K562 (cell line): ENCODE data around the gene RNF43. TPM values are rescaled to one million over a fixed set of nuclear protein-coding genes. Genes with fewer than 3 reads are reported as not detected.
A peak's percentile ranks its signal among the peaks of the same experiment; 100 is the strongest.

Source experiments
- ETV1 ChIP-seq: fragments of 450-650 bp; conservative IDR thresholded peaks from 2 replicates; pipeline ENCODE4 v1.6.1; 2016; ENCODE audit warnings: missing genetic modification characterization, control low read depth, low read depth, missing compliant biosample characterization
- FOXJ2 ChIP-seq: fragments of 200-800 bp; sonication (Bioruptor generic); IDR thresholded peaks from 2 replicates; pipeline ENCODE4 v1.6.1; 2016; ENCODE audit warnings: missing genetic modification characterization, missing compliant biosample characterization
- KHSRP ChIP-seq: fragments of 450-650 bp; IDR thresholded peaks from 2 replicates; pipeline ENCODE4 v1.6.1; 2017
- MAZ ChIP-seq, 2 experiments: fragments of 450-650 bp in 1 of 2; sonication (generic) in 1 of 2; formaldehyde crosslinking; IDR thresholded peaks in 1 of 2; conservative IDR thresholded peaks in 1 of 2; 2 replicates each; pipeline versions ENCODE4 v1.4.0 to v1.5.0; 2020; ENCODE audit warnings: mild to moderate bottlenecking in 1 of 2, missing genetic modification reagents in 1 of 2
- MBD2 ChIP-seq: sonication (generic); IDR thresholded peaks from 2 replicates; pipeline ENCODE4 v1.6.1; 2016; ENCODE audit warnings: low read depth, borderline replicate concordance
- NCOR1 ChIP-seq: fragments of 450-650 bp; IDR thresholded peaks from 2 replicates; pipeline ENCODE4 v1.6.1; 2016; ENCODE audit warnings: mild to moderate bottlenecking, moderate library complexity
- PHF21A ChIP-seq: fragments of 450-650 bp; IDR thresholded peaks from 2 replicates; pipeline ENCODE4 v1.6.1; 2017; ENCODE audit warnings: low read depth, borderline replicate concordance
- SMC3 ChIP-seq: conservative IDR thresholded peaks from 2 replicates; pipeline ENCODE4 v1.6.1; 2011; ENCODE audit warnings: low read depth, low read length, improper control_type of control experiment; ENCODE audit not compliant: insufficient read depth
- TBP ChIP-seq: optimal IDR thresholded peaks from 2 replicates; pipeline ENCODE3; 2011; ENCODE audit warnings: low read depth, low read length, improper control_type of control experiment
- ZNF133 ChIP-seq: fragments of 250-450 bp; sonication (Bioruptor Pico); IDR thresholded peaks from 2 replicates; pipeline ENCODE4 v1.4.0; 2020; ENCODE audit warnings: mild to moderate bottlenecking
- ZNF561 ChIP-seq: fragments of 450-650 bp; formaldehyde crosslinking; conservative IDR thresholded peaks from 2 replicates; pipeline ENCODE4 v1.4.0; 2020; ENCODE audit warnings: mild to moderate bottlenecking, moderate library complexity
- polyA plus RNA-seq, 8 experiments: library from polyadenylated mRNA; depleted of rRNA in 4 of 8; stranded (reverse) in 5 of 8; unstranded in 3 of 8; fragments of >200 nt; fragmentation: Nextera tagmentation in 2 of 8; fragmentation: Illumina TruSeq in 1 of 8; extraction: Ambion mirVana in 2 of 8; extraction: Trizol in 1 of 8; gene quantifications; 2 replicates each; pipeline versions ENCODE4 v1.2.1 to v1.2.3, GENCODE V29; 2011 to 2014; ENCODE audit warnings: inconsistent platforms in 1 of 8, missing spikeins in 1 of 8
- total RNA-seq, 7 experiments: library from RNA; depleted of rRNA in 6 of 7; stranded (reverse); fragments of >200 nt in 6 of 7; fragmentation: Illumina TruSeq in 2 of 7; extraction: Trizol in 2 of 7; gene quantifications; 2 replicates each; pipeline versions ENCODE4 v1.2.1 to v1.2.3, GENCODE V29; 2011 to 2021; ENCODE audit warnings: low replicate concordance in 1 of 7
- TF ChIP-seq, protein P1 (sequence below): fragments of 200-400 bp; formaldehyde crosslinking; IDR thresholded peaks from 2 replicates; pipeline ENCODE4 v1.6.1; 2017; ENCODE audit warnings: mild to moderate bottlenecking, low read depth, low read length, moderate library complexity
- TF ChIP-seq, protein P2 (sequence below), 2 experiments: fragments of 450-650 bp in 1 of 2; sonication (generic) in 1 of 2; formaldehyde crosslinking in 1 of 2; IDR thresholded peaks; 2 replicates each; pipeline versions ENCODE4 v1.7.1 to v1.9.0; 2016 to 2022; ENCODE audit warnings: inconsistent platforms in 1 of 2, mild to moderate bottlenecking in 1 of 2, missing genetic modification reagents in 1 of 2
- TF ChIP-seq, protein P3 (sequence below): fragments of 450-650 bp; IDR thresholded peaks from 2 replicates; pipeline ENCODE4 v1.6.1; 2014; ENCODE audit warnings: low read depth, mild to moderate bottlenecking, moderate library complexity, borderline replicate concordance

Gene RNF43
- total and polyA plus RNA-seq, 9 of the 15 experiments (the other 6 are each of a cell fraction or from before 2014, with no cell fraction given), result 0.29 to 2.7 (median 1.4) TPM

DNA sequence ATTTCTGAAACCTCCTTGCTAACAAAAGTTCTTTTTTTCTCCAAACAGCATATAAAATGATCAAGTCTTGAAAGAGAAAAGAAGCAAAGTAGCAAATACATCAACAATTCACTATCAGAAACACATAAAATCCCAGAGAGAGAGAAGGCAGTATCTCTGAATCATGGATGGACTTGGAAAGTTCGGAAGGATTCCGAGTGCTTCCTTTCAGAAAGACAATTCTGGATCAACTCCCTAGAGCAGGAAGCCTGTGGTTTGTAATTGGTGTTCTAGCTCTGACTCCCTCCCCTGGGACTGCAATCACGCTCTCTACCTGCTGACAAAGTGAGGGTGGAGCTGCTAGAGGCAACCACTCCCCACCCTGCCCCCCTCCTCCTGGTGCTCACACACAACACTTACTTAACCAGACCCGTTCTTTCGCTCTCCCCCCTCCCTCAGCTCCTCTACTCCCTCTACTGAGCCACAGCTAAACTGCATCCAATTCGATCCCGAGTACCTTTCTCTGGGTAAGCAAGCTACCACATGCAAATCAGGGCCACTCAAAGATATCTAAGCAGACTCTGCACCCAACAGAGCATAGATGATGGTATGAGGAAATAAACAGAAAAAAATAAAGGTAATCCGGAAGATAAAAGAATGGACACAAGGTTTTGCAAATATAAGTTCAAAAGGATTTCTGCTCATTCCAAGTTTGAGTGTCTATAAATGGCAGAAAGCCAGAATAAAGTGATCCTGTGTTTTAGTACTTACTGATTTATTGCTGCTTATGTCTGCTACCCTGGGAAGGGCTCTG is at the start of gene RNF43 (continued):
- TF ChIP-seq, protein P1, sequence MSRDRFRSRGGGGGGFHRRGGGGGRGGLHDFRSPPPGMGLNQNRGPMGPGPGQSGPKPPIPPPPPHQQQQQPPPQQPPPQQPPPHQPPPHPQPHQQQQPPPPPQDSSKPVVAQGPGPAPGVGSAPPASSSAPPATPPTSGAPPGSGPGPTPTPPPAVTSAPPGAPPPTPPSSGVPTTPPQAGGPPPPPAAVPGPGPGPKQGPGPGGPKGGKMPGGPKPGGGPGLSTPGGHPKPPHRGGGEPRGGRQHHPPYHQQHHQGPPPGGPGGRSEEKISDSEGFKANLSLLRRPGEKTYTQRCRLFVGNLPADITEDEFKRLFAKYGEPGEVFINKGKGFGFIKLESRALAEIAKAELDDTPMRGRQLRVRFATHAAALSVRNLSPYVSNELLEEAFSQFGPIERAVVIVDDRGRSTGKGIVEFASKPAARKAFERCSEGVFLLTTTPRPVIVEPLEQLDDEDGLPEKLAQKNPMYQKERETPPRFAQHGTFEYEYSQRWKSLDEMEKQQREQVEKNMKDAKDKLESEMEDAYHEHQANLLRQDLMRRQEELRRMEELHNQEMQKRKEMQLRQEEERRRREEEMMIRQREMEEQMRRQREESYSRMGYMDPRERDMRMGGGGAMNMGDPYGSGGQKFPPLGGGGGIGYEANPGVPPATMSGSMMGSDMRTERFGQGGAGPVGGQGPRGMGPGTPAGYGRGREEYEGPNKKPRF, result no peak
- TF ChIP-seq ETV1 (tag) (peak; percentile 51; the same call in 1 of the 2 replicates), TBP (peak; percentile 76), SMC3 (peak; percentile 85), ZNF561 (CRISPR knock-in tag) (no peak), FOXJ2 (tag) (peak; percentile 62; the same call in 1 of the 2 replicates), PHF21A (peak; percentile 84; the same call in 1 of the 2 replicates), MAZ (CRISPR knock-in tag; conservative IDR thresholded peaks at IDR 0.05 in 1 of 2, IDR thresholded peaks at IDR 0.05 in 1 of 2) (peak; percentile 96 to 98), ZNF133 (CRISPR knock-in tag) (no peak), NCOR1 (peak; percentile 69), KHSRP (no peak), MBD2 (peak; percentile 56; the same call in 1 of the 2 replicates)
- TF ChIP-seq, protein P2, sequence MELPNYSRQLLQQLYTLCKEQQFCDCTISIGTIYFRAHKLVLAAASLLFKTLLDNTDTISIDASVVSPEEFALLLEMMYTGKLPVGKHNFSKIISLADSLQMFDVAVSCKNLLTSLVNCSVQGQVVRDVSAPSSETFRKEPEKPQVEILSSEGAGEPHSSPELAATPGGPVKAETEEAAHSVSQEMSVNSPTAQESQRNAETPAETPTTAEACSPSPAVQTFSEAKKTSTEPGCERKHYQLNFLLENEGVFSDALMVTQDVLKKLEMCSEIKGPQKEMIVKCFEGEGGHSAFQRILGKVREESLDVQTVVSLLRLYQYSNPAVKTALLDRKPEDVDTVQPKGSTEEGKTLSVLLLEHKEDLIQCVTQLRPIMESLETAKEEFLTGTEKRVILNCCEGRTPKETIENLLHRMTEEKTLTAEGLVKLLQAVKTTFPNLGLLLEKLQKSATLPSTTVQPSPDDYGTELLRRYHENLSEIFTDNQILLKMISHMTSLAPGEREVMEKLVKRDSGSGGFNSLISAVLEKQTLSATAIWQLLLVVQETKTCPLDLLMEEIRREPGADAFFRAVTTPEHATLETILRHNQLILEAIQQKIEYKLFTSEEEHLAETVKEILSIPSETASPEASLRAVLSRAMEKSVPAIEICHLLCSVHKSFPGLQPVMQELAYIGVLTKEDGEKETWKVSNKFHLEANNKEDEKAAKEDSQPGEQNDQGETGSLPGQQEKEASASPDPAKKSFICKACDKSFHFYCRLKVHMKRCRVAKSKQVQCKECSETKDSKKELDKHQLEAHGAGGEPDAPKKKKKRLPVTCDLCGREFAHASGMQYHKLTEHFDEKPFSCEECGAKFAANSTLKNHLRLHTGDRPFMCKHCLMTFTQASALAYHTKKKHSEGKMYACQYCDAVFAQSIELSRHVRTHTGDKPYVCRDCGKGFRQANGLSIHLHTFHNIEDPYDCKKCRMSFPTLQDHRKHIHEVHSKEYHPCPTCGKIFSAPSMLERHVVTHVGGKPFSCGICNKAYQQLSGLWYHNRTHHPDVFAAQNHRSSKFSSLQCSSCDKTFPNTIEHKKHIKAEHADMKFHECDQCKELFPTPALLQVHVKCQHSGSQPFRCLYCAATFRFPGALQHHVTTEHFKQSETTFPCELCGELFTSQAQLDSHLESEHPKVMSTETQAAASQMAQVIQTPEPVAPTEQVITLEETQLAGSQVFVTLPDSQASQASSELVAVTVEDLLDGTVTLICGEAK (IDR thresholded peaks at IDR 0.05), result 0 out of 2 replicates have a peak, but pooled peaks have one; percentile 21
- TF ChIP-seq, protein P2 (CRISPR knock-in tag; IDR thresholded peaks at IDR 0.05), result no peak
- TF ChIP-seq, protein P3, sequence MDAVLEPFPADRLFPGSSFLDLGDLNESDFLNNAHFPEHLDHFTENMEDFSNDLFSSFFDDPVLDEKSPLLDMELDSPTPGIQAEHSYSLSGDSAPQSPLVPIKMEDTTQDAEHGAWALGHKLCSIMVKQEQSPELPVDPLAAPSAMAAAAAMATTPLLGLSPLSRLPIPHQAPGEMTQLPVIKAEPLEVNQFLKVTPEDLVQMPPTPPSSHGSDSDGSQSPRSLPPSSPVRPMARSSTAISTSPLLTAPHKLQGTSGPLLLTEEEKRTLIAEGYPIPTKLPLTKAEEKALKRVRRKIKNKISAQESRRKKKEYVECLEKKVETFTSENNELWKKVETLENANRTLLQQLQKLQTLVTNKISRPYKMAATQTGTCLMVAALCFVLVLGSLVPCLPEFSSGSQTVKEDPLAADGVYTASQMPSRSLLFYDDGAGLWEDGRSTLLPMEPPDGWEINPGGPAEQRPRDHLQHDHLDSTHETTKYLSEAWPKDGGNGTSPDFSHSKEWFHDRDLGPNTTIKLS, result peak; percentile 41; the same call in 1 of the 2 replicates
